BE2C (cell line): ENCODE results near the gene TSPAN6.

Experiments
- DNase-seq: peaks from one replicate; pipeline ENCODE4 v3.0.0-alpha.2; 2020
- H3K27me3 ChIP-seq: fragments of 250-450 bp; sonication (Bioruptor Pico); 2 replicates; pipeline ENCODE4 v1.5.1; 2020; ENCODE audit warnings: mild to moderate bottlenecking
- H3K36me3 ChIP-seq: fragments of 250-450 bp; sonication (Bioruptor Pico); 2 replicates; pipeline ENCODE4 v1.5.1; 2020; ENCODE audit warnings: mild to moderate bottlenecking
- H3K4me1 ChIP-seq: fragments of 250-450 bp; sonication (Bioruptor Pico); 2 replicates; pipeline ENCODE4 v1.5.1; 2020
- H3K4me3 ChIP-seq: 2 replicates; pipeline ENCODE4 v1.5.1; 2011; ENCODE audit warnings: low read depth, low read length
- H3K9me3 ChIP-seq: fragments of 250-450 bp; sonication (Bioruptor Pico); 2 replicates; pipeline ENCODE4 v1.5.1; 2020
- CTCF ChIP-seq: IDR thresholded peaks from 2 replicates; pipeline ENCODE4 v1.5.1; 2012; ENCODE audit warnings: mild to moderate bottlenecking, low read depth, low read length

The TSPAN6 gene

GRCh38 chrX:100677611-100678181 lies 41.1 kb upstream of the TSPAN6 start:
- TF ChIP-seq CTCF = no peak
- Histone ChIP-seq H3K9me3 (no peaks in the 10 kb centered on the region), H3K4me3 (no peak overlapping the region), H3K27me3 (no peaks in the 10 kb centered on the region), H3K36me3 (no peaks in the 10 kb centered on the region), H3K4me1 (no peaks in the 10 kb centered on the region)
- no peak for DNase-seq

GRCh38 chrX:100674705-100675104 lies 38.1 kb upstream of the TSPAN6 start:
- no peak for DNase-seq
- H3K36me3 ChIP-seq = no peaks in the 10 kb centered on the region
- H3K27me3 ChIP-seq = no peaks in the 10 kb centered on the region
- H3K9me3 ChIP-seq = no peaks in the 10 kb centered on the region
- H3K4me3 ChIP-seq = no peak overlapping the region
- H3K4me1 ChIP-seq = no peaks in the 10 kb centered on the region
- TF ChIP-seq CTCF = no peak

- Histone ChIP-seq H3K27me3 (no peaks in the 10 kb centered on the region), H3K9me3 (no peaks in the 10 kb centered on the region), H3K4me1 (no peaks in the 10 kb centered on the region), H3K36me3 (no peaks in the 10 kb centered on the region), H3K4me3 (no peak overlapping the region)
- TF ChIP-seq CTCF = no peak
- no peak for DNase-seq
These were observed 36.9 kb upstream of the TSPAN6 start for GRCh38 chrX:100673397-100673953.

GRCh38 chrX:100672966-100673365 lies 36.4 kb upstream of the TSPAN6 start:
- no peak overlapping the region for H3K4me3 ChIP-seq
- TF ChIP-seq CTCF = no peak
- H3K4me1 ChIP-seq = no peaks in the 10 kb centered on the region
- H3K9me3 ChIP-seq = no peaks in the 10 kb centered on the region
- no peaks in the 10 kb centered on the region for H3K36me3 ChIP-seq
- no peaks in the 10 kb centered on the region for H3K27me3 ChIP-seq
- no peak for DNase-seq

GRCh38 chrX:100663642-100664041 lies 27.0 kb upstream of the TSPAN6 start:
- Histone ChIP-seq H3K9me3 (no peaks in the 10 kb centered on the region), H3K4me1 (no peaks in the 10 kb centered on the region), H3K4me3 (no peak overlapping the region), H3K36me3 (no peaks in the 10 kb centered on the region), H3K27me3 (no peaks in the 10 kb centered on the region)
- DNase-seq = no peak
- no peak for TF ChIP-seq CTCF

- Histone ChIP-seq H3K27me3 (no peaks in the 10 kb centered on the region), H3K9me3 (no peaks in the 10 kb centered on the region), H3K36me3 (no peaks in the 10 kb centered on the region), H3K4me1 (no peaks in the 10 kb centered on the region), H3K4me3 (no peak overlapping the region)
- TF ChIP-seq CTCF = no peak
- no peak for DNase-seq
These were observed 26.2 kb upstream of the TSPAN6 start for GRCh38 chrX:100662796-100663195.
